GM12878 (cell line): ENCODE data around the gene SLC2A3. TPM values are rescaled to one million over a fixed set of nuclear protein-coding genes. Genes with fewer than 3 reads are reported as not detected.
A peak's percentile ranks its signal among the peaks of the same experiment; 100 is the strongest.

Experiments
- BCLAF1 ChIP-seq: fragments of 450-650 bp; IDR thresholded peaks from 2 replicates; pipeline ENCODE4 v1.6.1; 2017; ENCODE audit warnings: antibody characterized with exemption, mild to moderate bottlenecking, moderate library complexity
- CBX5 ChIP-seq: sonication (generic); IDR thresholded peaks from 2 replicates; pipeline ENCODE4 v1.6.1; 2016; ENCODE audit warnings: low read depth, moderate library complexity, mild to moderate bottlenecking, inconsistent platforms
- CHD4 ChIP-seq: fragments of 200-600 bp; sonication (generic); IDR thresholded peaks from 2 replicates; pipeline ENCODE4 v1.6.1; 2016; ENCODE audit warnings: mild to moderate bottlenecking
- FOXK2 ChIP-seq: fragments of 450-650 bp; IDR thresholded peaks from 2 replicates; pipeline ENCODE4 v1.6.1; 2017; ENCODE audit warnings: mild to moderate bottlenecking, moderate library complexity
- GATAD2B ChIP-seq: fragments of 450-650 bp; conservative IDR thresholded peaks from 2 replicates; pipeline ENCODE4 v1.6.1; 2017; ENCODE audit warnings: low read depth, mild to moderate bottlenecking, moderate library complexity
- IKZF1 ChIP-seq: fragments of 450-650 bp; conservative IDR thresholded peaks from 2 replicates; pipeline ENCODE4 v1.6.1; 2017; ENCODE audit warnings: antibody characterized with exemption, mild to moderate bottlenecking
- MEF2A ChIP-seq: IDR thresholded peaks from 2 replicates; pipeline ENCODE4 v1.6.1; 2011; ENCODE audit warnings: low read depth, mild to moderate bottlenecking, low read length, moderate library complexity; ENCODE audit not compliant: insufficient read depth
- NFXL1 ChIP-seq: fragments of 450-650 bp; IDR thresholded peaks from 2 replicates; pipeline ENCODE4 v1.6.1; 2017; ENCODE audit warnings: antibody characterized with exemption, mild to moderate bottlenecking, borderline replicate concordance
- NR2F1 ChIP-seq: fragments of 450-650 bp; conservative IDR thresholded peaks from 2 replicates; pipeline ENCODE4 v1.6.1; 2017; ENCODE audit warnings: mild to moderate bottlenecking
- RELA ChIP-seq: fragments of 450-650 bp; IDR thresholded peaks from 2 replicates; pipeline ENCODE4 v1.8.0; 2014; ENCODE audit warnings: borderline replicate concordance; ENCODE audit not compliant: partially characterized antibody
- SIN3A ChIP-seq: IDR thresholded peaks from 2 replicates; pipeline ENCODE4 v1.6.1; 2012; ENCODE audit warnings: low read depth, low read length, improper control_type of control experiment
- SMAD5 ChIP-seq: IDR thresholded peaks from 2 replicates; pipeline ENCODE4 v1.6.1; 2016; ENCODE audit warnings: antibody characterized with exemption, low read depth
- SP1 ChIP-seq: IDR thresholded peaks from one replicate; pipeline ENCODE4 v1.6.1; 2011; ENCODE audit warnings: low read depth, low read length
- TCF12 ChIP-seq: IDR thresholded peaks from 2 replicates; pipeline ENCODE4 v1.6.1; 2011; ENCODE audit warnings: low read depth, mild to moderate bottlenecking, low read length
- TCF3 ChIP-seq: IDR thresholded peaks from 2 replicates; pipeline ENCODE4 v1.6.1; 2012; ENCODE audit warnings: low read depth, mild to moderate bottlenecking, low read length, borderline replicate concordance; ENCODE audit not compliant: insufficient read depth
- polyA plus RNA-seq, 11 experiments: library from polyadenylated mRNA; depleted of rRNA in 4 of 11; unstranded in 6 of 11; stranded (reverse) in 5 of 11; fragments of >200 nt; fragmentation: Nextera tagmentation in 4 of 11; fragmentation: Illumina TruSeq in 1 of 11; extraction: Ambion mirVana in 4 of 11; extraction: Trizol in 1 of 11; gene quantifications; 1 replicate in 1 of 11; 2 replicates in 10 of 11; pipeline versions ENCODE4 v1.2.1 to v1.2.3, GENCODE V29; 2011 to 2016; ENCODE audit warnings: inconsistent platforms in 2 of 11, missing spikeins in 2 of 11, low read depth in 1 of 11
- total RNA-seq, 4 experiments: library from RNA; depleted of rRNA in 3 of 4; stranded (reverse); fragments of >200 nt in 3 of 4; fragmentation: Illumina TruSeq in 1 of 4; extraction: Trizol in 1 of 4; gene quantifications; 2 replicates each; pipeline versions ENCODE4 v1.2.1 to v1.2.3, GENCODE V29; 2013 to 2021
- TF ChIP-seq, protein P1 (sequence below): IDR thresholded peaks from 2 replicates; pipeline ENCODE4 v1.6.1; 2012; ENCODE audit warnings: improper control_type of control experiment, low read depth, low read length; ENCODE audit not compliant: insufficient replicate concordance
- TF ChIP-seq, protein P2 (sequence below): fragments of 450-650 bp; formaldehyde crosslinking; IDR thresholded peaks from 2 replicates; pipeline ENCODE4 v1.5.0; 2022; ENCODE audit warnings: mild to moderate bottlenecking, missing genetic modification characterization

SLC2A3 gene
- total and polyA plus RNA-seq, 10 of the 15 experiments (the other 5 are each of a cell fraction or from before 2014, with no cell fraction given), result 6.5 to 66.3 (median 11.2) TPM

GRCh38 chr12:7970475-7971252, 34.7 kb upstream of the SLC2A3 start (continued):
- TF ChIP-seq, protein P1, sequence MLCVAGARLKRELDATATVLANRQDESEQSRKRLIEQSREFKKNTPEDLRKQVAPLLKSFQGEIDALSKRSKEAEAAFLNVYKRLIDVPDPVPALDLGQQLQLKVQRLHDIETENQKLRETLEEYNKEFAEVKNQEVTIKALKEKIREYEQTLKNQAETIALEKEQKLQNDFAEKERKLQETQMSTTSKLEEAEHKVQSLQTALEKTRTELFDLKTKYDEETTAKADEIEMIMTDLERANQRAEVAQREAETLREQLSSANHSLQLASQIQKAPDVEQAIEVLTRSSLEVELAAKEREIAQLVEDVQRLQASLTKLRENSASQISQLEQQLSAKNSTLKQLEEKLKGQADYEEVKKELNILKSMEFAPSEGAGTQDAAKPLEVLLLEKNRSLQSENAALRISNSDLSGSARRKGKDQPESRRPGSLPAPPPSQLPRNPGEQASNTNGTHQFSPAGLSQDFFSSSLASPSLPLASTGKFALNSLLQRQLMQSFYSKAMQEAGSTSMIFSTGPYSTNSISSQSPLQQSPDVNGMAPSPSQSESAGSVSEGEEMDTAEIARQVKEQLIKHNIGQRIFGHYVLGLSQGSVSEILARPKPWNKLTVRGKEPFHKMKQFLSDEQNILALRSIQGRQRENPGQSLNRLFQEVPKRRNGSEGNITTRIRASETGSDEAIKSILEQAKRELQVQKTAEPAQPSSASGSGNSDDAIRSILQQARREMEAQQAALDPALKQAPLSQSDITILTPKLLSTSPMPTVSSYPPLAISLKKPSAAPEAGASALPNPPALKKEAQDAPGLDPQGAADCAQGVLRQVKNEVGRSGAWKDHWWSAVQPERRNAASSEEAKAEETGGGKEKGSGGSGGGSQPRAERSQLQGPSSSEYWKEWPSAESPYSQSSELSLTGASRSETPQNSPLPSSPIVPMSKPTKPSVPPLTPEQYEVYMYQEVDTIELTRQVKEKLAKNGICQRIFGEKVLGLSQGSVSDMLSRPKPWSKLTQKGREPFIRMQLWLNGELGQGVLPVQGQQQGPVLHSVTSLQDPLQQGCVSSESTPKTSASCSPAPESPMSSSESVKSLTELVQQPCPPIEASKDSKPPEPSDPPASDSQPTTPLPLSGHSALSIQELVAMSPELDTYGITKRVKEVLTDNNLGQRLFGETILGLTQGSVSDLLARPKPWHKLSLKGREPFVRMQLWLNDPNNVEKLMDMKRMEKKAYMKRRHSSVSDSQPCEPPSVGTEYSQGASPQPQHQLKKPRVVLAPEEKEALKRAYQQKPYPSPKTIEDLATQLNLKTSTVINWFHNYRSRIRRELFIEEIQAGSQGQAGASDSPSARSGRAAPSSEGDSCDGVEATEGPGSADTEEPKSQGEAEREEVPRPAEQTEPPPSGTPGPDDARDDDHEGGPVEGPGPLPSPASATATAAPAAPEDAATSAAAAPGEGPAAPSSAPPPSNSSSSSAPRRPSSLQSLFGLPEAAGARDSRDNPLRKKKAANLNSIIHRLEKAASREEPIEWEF, result no peak
- TF ChIP-seq SMAD5 (no peak), SP1 (no peak), CBX5 (0 out of 2 replicates have a peak, but pooled peaks have one; percentile 26), TCF12 (no peak), TCF3 (no peak), NR2F1 (0 out of 2 replicates have a peak, but pooled peaks have one; percentile 12), BCLAF1 (no peak), GATAD2B (peak; percentile 77), NFXL1 (no peak), RELA (no peak), MEF2A (no peak), CHD4 (no peak), SIN3A (peak; percentile 17; the same call in 1 of the 2 replicates), IKZF1 (peak; percentile 96), FOXK2 (no peak; the same call in 1 of the 2 replicates)
- TF ChIP-seq, protein P2, sequence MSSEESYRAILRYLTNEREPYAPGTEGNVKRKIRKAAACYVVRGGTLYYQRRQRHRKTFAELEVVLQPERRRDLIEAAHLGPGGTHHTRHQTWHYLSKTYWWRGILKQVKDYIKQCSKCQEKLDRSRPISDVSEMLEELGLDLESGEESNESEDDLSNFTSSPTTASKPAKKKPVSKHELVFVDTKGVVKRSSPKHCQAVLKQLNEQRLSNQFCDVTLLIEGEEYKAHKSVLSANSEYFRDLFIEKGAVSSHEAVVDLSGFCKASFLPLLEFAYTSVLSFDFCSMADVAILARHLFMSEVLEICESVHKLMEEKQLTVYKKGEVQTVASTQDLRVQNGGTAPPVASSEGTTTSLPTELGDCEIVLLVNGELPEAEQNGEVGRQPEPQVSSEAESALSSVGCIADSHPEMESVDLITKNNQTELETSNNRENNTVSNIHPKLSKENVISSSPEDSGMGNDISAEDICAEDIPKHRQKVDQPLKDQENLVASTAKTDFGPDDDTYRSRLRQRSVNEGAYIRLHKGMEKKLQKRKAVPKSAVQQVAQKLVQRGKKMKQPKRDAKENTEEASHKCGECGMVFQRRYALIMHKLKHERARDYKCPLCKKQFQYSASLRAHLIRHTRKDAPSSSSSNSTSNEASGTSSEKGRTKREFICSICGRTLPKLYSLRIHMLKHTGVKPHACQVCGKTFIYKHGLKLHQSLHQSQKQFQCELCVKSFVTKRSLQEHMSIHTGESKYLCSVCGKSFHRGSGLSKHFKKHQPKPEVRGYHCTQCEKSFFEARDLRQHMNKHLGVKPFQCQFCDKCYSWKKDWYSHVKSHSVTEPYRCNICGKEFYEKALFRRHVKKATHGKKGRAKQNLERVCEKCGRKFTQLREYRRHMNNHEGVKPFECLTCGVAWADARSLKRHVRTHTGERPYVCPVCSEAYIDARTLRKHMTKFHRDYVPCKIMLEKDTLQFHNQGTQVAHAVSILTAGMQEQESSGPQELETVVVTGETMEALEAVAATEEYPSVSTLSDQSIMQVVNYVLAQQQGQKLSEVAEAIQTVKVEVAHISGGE, result no peak
